A549 (cell line): ENCODE measurements around the gene RBM18.

Experiments
- CEBPB ChIP-seq, 2 experiments: fragments of >200 bp in 1 of 2; sonication (Bioruptor Twin) in 1 of 2; formaldehyde crosslinking in 1 of 2; IDR thresholded peaks; 2 replicates each; pipeline ENCODE4 v1.6.1; 2012 to 2016
- FOSL2 ChIP-seq, 2 experiments: fragments of 450-650 bp in 1 of 2; fragments of >200 bp in 1 of 2; sonication (Bioruptor Twin) in 1 of 2; formaldehyde crosslinking; IDR thresholded peaks; 2 replicates each; pipeline versions ENCODE4 v1.5.0 to v1.6.1; 2016 to 2020; ENCODE audit warnings: mild to moderate bottlenecking in 1 of 2, moderate library complexity in 1 of 2
- JUN ChIP-seq, 2 experiments: fragments of >200 bp; sonication (Bioruptor Twin); formaldehyde crosslinking; IDR thresholded peaks; 2 replicates in 1 of 2; 3 replicates in 1 of 2; pipeline ENCODE4 v1.6.1; 2016 to 2017
- NPAS2 ChIP-seq: fragments of 250-450 bp; sonication (Bioruptor Pico); IDR thresholded peaks from 2 replicates; pipeline ENCODE4 v1.8.0; 2022; ENCODE audit warnings: mild to moderate bottlenecking, moderate library complexity, borderline replicate concordance
- POLR2A ChIP-seq: IDR thresholded peaks from 2 replicates; pipeline ENCODE4 v1.6.1; 2012; ENCODE audit warnings: mild to moderate bottlenecking, low read length
- RFX5 ChIP-seq: fragments of 450-650 bp; IDR thresholded peaks from 2 replicates; pipeline ENCODE4 v1.7.1; 2014; ENCODE audit warnings: antibody characterized with exemption, mild to moderate bottlenecking, moderate library complexity
- TF ChIP-seq, protein P1 (sequence below): fragments of 200-600 bp; sonication (generic); IDR thresholded peaks from 2 replicates; pipeline ENCODE4 v1.6.1; 2016; ENCODE audit warnings: antibody characterized with exemption, mild to moderate bottlenecking, moderate library complexity
- TF ChIP-seq, protein P2 (sequence below): fragments of >200 bp; sonication (Bioruptor Twin); formaldehyde crosslinking; IDR thresholded peaks from 3 replicates; pipeline ENCODE4 v1.5.1; 2016
- TF ChIP-seq, protein P3 (sequence below): fragments of 450-650 bp; IDR thresholded peaks from 2 replicates; pipeline ENCODE4 v1.6.1; 2014; ENCODE audit warnings: antibody characterized with exemption

GRCh38 chr9:122251351-122251750 lies 13.3 kb downstream of the RBM18 start:
- TF ChIP-seq, protein P1, sequence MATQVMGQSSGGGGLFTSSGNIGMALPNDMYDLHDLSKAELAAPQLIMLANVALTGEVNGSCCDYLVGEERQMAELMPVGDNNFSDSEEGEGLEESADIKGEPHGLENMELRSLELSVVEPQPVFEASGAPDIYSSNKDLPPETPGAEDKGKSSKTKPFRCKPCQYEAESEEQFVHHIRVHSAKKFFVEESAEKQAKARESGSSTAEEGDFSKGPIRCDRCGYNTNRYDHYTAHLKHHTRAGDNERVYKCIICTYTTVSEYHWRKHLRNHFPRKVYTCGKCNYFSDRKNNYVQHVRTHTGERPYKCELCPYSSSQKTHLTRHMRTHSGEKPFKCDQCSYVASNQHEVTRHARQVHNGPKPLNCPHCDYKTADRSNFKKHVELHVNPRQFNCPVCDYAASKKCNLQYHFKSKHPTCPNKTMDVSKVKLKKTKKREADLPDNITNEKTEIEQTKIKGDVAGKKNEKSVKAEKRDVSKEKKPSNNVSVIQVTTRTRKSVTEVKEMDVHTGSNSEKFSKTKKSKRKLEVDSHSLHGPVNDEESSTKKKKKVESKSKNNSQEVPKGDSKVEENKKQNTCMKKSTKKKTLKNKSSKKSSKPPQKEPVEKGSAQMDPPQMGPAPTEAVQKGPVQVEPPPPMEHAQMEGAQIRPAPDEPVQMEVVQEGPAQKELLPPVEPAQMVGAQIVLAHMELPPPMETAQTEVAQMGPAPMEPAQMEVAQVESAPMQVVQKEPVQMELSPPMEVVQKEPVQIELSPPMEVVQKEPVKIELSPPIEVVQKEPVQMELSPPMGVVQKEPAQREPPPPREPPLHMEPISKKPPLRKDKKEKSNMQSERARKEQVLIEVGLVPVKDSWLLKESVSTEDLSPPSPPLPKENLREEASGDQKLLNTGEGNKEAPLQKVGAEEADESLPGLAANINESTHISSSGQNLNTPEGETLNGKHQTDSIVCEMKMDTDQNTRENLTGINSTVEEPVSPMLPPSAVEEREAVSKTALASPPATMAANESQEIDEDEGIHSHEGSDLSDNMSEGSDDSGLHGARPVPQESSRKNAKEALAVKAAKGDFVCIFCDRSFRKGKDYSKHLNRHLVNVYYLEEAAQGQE, result no peak
- TF ChIP-seq, protein P2, sequence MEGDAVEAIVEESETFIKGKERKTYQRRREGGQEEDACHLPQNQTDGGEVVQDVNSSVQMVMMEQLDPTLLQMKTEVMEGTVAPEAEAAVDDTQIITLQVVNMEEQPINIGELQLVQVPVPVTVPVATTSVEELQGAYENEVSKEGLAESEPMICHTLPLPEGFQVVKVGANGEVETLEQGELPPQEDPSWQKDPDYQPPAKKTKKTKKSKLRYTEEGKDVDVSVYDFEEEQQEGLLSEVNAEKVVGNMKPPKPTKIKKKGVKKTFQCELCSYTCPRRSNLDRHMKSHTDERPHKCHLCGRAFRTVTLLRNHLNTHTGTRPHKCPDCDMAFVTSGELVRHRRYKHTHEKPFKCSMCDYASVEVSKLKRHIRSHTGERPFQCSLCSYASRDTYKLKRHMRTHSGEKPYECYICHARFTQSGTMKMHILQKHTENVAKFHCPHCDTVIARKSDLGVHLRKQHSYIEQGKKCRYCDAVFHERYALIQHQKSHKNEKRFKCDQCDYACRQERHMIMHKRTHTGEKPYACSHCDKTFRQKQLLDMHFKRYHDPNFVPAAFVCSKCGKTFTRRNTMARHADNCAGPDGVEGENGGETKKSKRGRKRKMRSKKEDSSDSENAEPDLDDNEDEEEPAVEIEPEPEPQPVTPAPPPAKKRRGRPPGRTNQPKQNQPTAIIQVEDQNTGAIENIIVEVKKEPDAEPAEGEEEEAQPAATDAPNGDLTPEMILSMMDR, result no peak
- no peak for TF ChIP-seq FOSL2 (IDR thresholded peaks at IDR 0.05)
- TF ChIP-seq FOSL2 (CRISPR knock-in tag; IDR thresholded peaks at IDR 0.05), result no peak
- TF ChIP-seq, protein P3, sequence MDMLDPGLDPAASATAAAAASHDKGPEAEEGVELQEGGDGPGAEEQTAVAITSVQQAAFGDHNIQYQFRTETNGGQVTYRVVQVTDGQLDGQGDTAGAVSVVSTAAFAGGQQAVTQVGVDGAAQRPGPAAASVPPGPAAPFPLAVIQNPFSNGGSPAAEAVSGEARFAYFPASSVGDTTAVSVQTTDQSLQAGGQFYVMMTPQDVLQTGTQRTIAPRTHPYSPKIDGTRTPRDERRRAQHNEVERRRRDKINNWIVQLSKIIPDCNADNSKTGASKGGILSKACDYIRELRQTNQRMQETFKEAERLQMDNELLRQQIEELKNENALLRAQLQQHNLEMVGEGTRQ, result no peak
- TF ChIP-seq POLR2A, result no peak
- no peak for TF ChIP-seq CEBPB (IDR thresholded peaks at IDR 0.05)
- TF ChIP-seq RFX5, result no peak
- TF ChIP-seq NPAS2, result no peak
- TF ChIP-seq JUN (IDR thresholded peaks at IDR 0.05), result no peak
